COLO668 (cell line): ENCODE measurements around the gene COPG2.
"Not testable (repeated sequence)": the region's sequence is repeated elsewhere in the genome, so short reads cannot be mapped to it uniquely, and the experiment has no call there.

ENCODE experiments used
- DNase-seq: peaks from one replicate; lab custom pipeline; 2025; ENCODE audit not compliant: unreplicated experiment; lab: John Stamatoyannopoulos, UW

The COPG2 gene

GRCh38 chr7:130668258-130669084 lies at the start of gene COPG2:
TSS of gene COPG2 (minus strand) at chr7:130668748. CDS start at chr7:130668668, 80 bp downstream.
- DNase-seq = peak; percentile 91

- no peak for DNase-seq
Measured at GRCh38 chr7:130712416-130712815, 43.9 kb upstream of the COPG2 start.

- DNase-seq = no peak
Measured at GRCh38 chr7:130708766-130709165, 40.2 kb upstream of the COPG2 start.

GRCh38 chr7:130708001-130708400 lies 39.5 kb upstream of the COPG2 start:
- DNase-seq = no peak

- DNase-seq = no peak
Measured at GRCh38 chr7:130703851-130704250, 35.3 kb upstream of the COPG2 start.

GRCh38 chr7:130701650-130702049 lies 33.1 kb upstream of the COPG2 start:
- no peak for DNase-seq

- no peak for DNase-seq
Measured at GRCh38 chr7:130700760-130701159, 32.2 kb upstream of the COPG2 start.

- no peak for DNase-seq
Measured at GRCh38 chr7:130699686-130700085, 31.1 kb upstream of the COPG2 start.

GRCh38 chr7:130697820-130698219 lies 29.3 kb upstream of the COPG2 start:
- DNase-seq = no peak

GRCh38 chr7:130695840-130696239 lies 27.3 kb upstream of the COPG2 start:
- DNase-seq = no peak

- DNase-seq = not testable (repeated sequence)
Measured at GRCh38 chr7:130692396-130692795, 23.8 kb upstream of the COPG2 start.

- DNase-seq = no peak
Measured at GRCh38 chr7:130689683-130690082, 21.1 kb upstream of the COPG2 start.

GRCh38 chr7:130683026-130683425 lies 14.5 kb upstream of the COPG2 start:
- no peak for DNase-seq

GRCh38 chr7:130674456-130674855 lies 5.9 kb upstream of the COPG2 start:
- DNase-seq = no peak

GRCh38 chr7:130673066-130673465 lies 4.5 kb upstream of the COPG2 start:
- no peak for DNase-seq

- DNase-seq = no peak
Measured at GRCh38 chr7:130672146-130672545, 3.6 kb upstream of the COPG2 start.

GRCh38 chr7:130669085-130669700 lies 645 bp upstream of the COPG2 start:
- DNase-seq = no peak

- DNase-seq = no peak
Measured at GRCh38 chr7:130667593-130668257, 823 bp downstream of the COPG2 start.

- DNase-seq = no peak
Measured at GRCh38 chr7:130662426-130662825, 6.1 kb downstream of the COPG2 start.

- DNase-seq = no peak
Measured at GRCh38 chr7:130655286-130655685, 13.3 kb downstream of the COPG2 start.

- DNase-seq = no peak
Measured at GRCh38 chr7:130654850-130655249, 13.7 kb downstream of the COPG2 start.

GRCh38 chr7:130650611-130651120 lies 17.9 kb downstream of the COPG2 start:
- DNase-seq = no peak
